Ovary (tissue), 9 donors: ENCODE results near the gene RSU1. TPM values are rescaled to one million over a fixed set of nuclear protein-coding genes. Genes with fewer than 3 reads are reported as not detected.

ENCODE experiments used
- DNase-seq, 5 donors: peaks; one replicate each; pipeline ENCODE4 v3.0.0-alpha.2; 2019 to 2020
- H3K27ac ChIP-seq, 2 donors: fragments of 200-600 bp; one replicate each; pipeline versions ENCODE4 v1.5.1 to v1.8.0; 2019 to 2022
- H3K27me3 ChIP-seq: fragments of 200-600 bp; one replicate; pipeline ENCODE4 v1.8.0; 2022
- H3K36me3 ChIP-seq: fragments of 200-600 bp; sonication (generic); one replicate; pipeline ENCODE4 v1.5.1; 2019
- H3K4me1 ChIP-seq: one replicate; pipeline ENCODE4 v1.8.1; 2013; ENCODE audit warnings: mild to moderate bottlenecking, moderate library complexity; ENCODE audit not compliant: insufficient read depth
- H3K4me3 ChIP-seq: fragments of 200-600 bp; sonication (generic); one replicate; pipeline ENCODE4 v1.5.1; 2017
- H3K9me3 ChIP-seq, 2 donors: fragments of 200-600 bp in 1 of 2; sonication (generic) in 1 of 2; one replicate each; pipeline versions ENCODE4 v1.5.1 to v1.8.1; 2013 to 2019; ENCODE audit warnings: mild to moderate bottlenecking in 1 of 2, moderate library complexity in 1 of 2
- EP300 ChIP-seq: sonication (generic); formaldehyde crosslinking; IDR thresholded peaks from one replicate; pipeline ENCODE4 v1.6.1; 2017; ENCODE audit warnings: antibody characterized with exemption
- POLR2A ChIP-seq: fragments of 450-650 bp; IDR thresholded peaks from one replicate; pipeline ENCODE4 v1.6.1; 2017; ENCODE audit warnings: antibody characterized with exemption, mild to moderate bottlenecking, moderate library complexity
- WGBS, 3 donors: extraction: QIAGEN DNeasy Blood & Tissue Kit in 1 of 3; methylation state at CpG; one replicate each; pipeline versions ENCODE4 v1.1.5 to v1.1.7; 2013 to 2017; 5-methylcytosine and 5-hydroxymethylcytosine counted together
- intact Hi-C, 4 donors: fragments of 100-400 bp; cut with DNase I; formaldehyde crosslinking; loops; one replicate each; pipeline versions ENCODE4 v1.11.0 to v1.15.1; 2022 to 2023
- polyA plus RNA-seq, 2 donors: library from polyadenylated mRNA; stranded (reverse); fragments of 200-250 nt in 1 of 2; fragments of 350-450 nt in 1 of 2; fragmentation: Illumina TruSeq in 1 of 2; extraction: RNeasy Lipid Tissue Mini Kit (QIAGEN cat#74804) in 1 of 2; gene quantifications; one replicate each; pipeline ENCODE4 v1.2.3, GENCODE V29; 2013 to 2014
- total RNA-seq, 7 donors: library from RNA; depleted of rRNA in 2 of 7; stranded (reverse); fragments of >200 nt in 2 of 7; fragmentation: NEBNext Ultra II Directional in 3 of 7; extraction: Animal tissue kit (Norgen Biotek cat#: 25700) in 3 of 7; gene quantifications; one replicate each; pipeline versions ENCODE4 v1.1.0 to v1.2.4, GENCODE V29; 2016 to 2023
- TF ChIP-seq, protein P1 (sequence below), 3 donors: fragments of 450-650 bp in 2 of 3; fragments of 200-600 bp in 1 of 3; IDR thresholded peaks; one replicate each; pipeline versions ENCODE4 v1.5.1 to v1.8.0; 2016 to 2022; ENCODE audit warnings: antibody characterized with exemption in 3 of 3, mild to moderate bottlenecking in 1 of 3
- donor health status: DM: no; HTN: no; CAD: no; lungs with moderate emphysema.
- donor health status: DM: no; HTN: no; CAD: no.
- donor health status: Bipolar disorder and iron deficiency.
- donor health status: DM: yes; HTN: yes; CAD: no.
- donor health status: DM: no; HTN: no; CAD: no.
- donor health status: DM: yes; HTN: yes; CAD: no.

The RSU1 gene
- total and polyA plus RNA-seq, 9 donors, result 30.1 to 184 (median 70.3) TPM

DNA sequence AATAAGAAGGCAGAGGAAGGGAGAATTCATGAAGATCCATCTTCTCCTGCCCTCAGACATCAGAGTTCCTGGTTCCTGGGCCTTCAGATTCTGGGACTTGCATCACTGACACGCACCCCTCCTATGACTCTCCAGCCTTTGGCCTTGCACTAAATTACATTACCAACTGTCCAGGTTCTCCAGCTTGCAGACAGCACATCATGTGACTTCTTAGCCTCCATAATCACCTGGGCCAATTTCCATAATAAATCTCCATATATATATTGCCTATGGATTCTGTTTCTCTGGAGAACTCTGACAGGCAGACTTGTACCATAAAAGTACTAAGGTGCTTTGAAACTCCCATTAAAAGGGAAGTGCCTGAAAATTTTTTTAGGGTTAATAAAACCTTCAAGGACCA, 23.2 kb downstream of the RSU1 start:
- Histone ChIP-seq H3K27me3 (no peaks in the 10 kb centered on the region), H3K9me3 (no peaks in the 10 kb centered on the region), H3K27ac (no peak overlapping the region), H3K4me3 (no peak overlapping the region), H3K4me1 (peaks cover 2% of the 10 kb centered on the region), H3K36me3 (no peaks in the 10 kb centered on the region)
- WGBS, 3 donors, result 96 to 100% (median 100%) methylated on average over 1 of the region's 1 CpG
- intact Hi-C loops, result no loop called here
- no peak for DNase-seq
- TF ChIP-seq, protein P1, sequence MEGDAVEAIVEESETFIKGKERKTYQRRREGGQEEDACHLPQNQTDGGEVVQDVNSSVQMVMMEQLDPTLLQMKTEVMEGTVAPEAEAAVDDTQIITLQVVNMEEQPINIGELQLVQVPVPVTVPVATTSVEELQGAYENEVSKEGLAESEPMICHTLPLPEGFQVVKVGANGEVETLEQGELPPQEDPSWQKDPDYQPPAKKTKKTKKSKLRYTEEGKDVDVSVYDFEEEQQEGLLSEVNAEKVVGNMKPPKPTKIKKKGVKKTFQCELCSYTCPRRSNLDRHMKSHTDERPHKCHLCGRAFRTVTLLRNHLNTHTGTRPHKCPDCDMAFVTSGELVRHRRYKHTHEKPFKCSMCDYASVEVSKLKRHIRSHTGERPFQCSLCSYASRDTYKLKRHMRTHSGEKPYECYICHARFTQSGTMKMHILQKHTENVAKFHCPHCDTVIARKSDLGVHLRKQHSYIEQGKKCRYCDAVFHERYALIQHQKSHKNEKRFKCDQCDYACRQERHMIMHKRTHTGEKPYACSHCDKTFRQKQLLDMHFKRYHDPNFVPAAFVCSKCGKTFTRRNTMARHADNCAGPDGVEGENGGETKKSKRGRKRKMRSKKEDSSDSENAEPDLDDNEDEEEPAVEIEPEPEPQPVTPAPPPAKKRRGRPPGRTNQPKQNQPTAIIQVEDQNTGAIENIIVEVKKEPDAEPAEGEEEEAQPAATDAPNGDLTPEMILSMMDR (IDR thresholded peaks at IDR 0.05), result no peak
- TF ChIP-seq POLR2A (no peak), EP300 (no peak)

DNA sequence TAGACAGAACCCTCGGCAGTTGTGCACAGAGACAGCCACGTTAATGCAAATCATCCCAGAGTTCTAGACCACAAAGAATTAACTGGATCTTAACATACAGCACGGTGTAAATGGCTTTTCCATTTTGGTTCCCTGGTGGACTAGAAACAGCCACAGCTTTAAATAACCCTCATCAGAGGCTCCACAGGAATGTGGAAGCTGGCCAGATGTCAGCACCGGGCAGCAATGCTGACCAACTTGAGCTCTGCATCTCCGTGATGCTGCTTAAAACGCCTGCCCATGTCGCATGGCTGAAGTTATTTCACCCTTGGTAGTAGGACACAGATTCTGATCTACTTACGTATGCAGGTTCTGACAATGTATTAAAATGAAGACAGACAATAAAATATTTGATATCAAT, 24.5 kb downstream of the RSU1 start:
- intact Hi-C loops, result no loop called here
- 52 to 62% (median 62%) methylated on average over 8 of the region's 8 CpGs for WGBS, 3 donors
- no peak for TF ChIP-seq POLR2A
- TF ChIP-seq EP300, result no peak
- TF ChIP-seq, protein P1 (IDR thresholded peaks at IDR 0.05), result no peak
- Histone ChIP-seq H3K27me3 (no peaks in the 10 kb centered on the region), H3K9me3 (no peaks in the 10 kb centered on the region), H3K36me3 (no peaks in the 10 kb centered on the region), H3K4me1 (peaks cover 2% of the 10 kb centered on the region), H3K27ac (no peak overlapping the region), H3K4me3 (no peak overlapping the region)
- DNase-seq, result no peak

DNA sequence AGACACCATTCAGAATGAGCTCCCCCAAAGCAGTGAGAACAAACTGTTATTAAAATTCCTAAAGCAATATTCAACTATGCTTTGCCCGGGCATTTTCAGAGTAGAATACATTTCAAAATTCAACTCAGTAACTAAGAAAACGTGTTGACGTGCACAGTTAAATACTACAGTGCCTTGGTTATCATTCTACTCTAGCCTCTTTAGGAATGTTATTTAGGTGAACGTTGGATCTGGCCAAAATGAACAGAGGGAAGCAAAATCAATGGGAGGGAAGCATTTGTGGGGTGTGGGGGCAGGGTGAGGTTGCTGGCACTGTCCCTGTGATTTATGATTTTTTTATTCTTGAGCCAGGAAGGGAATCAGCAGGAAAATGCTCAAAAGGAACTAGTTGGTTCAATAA, 27.5 kb downstream of the RSU1 start:
- Histone ChIP-seq H3K27ac (no peak overlapping the region), H3K9me3 (no peaks in the 10 kb centered on the region), H3K4me1 (peaks cover 2% of the 10 kb centered on the region), H3K4me3 (no peak overlapping the region), H3K27me3 (no peaks in the 10 kb centered on the region), H3K36me3 (no peaks in the 10 kb centered on the region)
- intact Hi-C loops, result no loop called here
- no peak for DNase-seq
- TF ChIP-seq POLR2A (no peak), EP300 (no peak)
- TF ChIP-seq, protein P1 (IDR thresholded peaks at IDR 0.05), result no peak
- 59 to 68% (median 61%) methylated on average over 4 of the region's 4 CpGs for WGBS, 3 donors

DNA sequence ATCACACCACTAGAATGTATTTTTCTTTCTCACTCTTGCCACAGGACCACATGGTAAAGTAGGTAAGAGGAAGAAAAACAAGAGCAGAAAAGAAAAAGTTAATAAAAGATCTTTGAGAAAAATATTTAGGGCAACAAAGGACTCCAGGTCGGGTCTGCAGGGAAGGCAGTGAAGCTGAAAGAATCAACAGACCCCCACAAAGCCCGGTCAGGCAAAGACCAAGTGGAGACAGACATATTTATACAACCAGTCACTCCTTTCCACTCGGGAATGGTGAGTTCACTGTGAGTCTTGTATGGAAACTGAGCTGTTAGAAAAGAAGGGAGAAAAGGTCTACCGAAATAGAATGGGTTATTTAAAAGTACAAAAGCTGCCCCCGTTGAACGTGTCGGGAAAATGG, 28.0 kb downstream of the RSU1 start:
- WGBS, 3 donors, result 69 to 70% (median 70%) methylated on average over 7 of the region's 7 CpGs
- Histone ChIP-seq H3K27me3 (no peaks in the 10 kb centered on the region), H3K4me3 (no peak overlapping the region), H3K9me3 (no peaks in the 10 kb centered on the region), H3K4me1 (peaks cover 2% of the 10 kb centered on the region), H3K27ac (no peak overlapping the region), H3K36me3 (no peaks in the 10 kb centered on the region)
- DNase-seq, result no peak
- TF ChIP-seq, protein P1 (IDR thresholded peaks at IDR 0.05), result no peak
- no peak for TF ChIP-seq POLR2A
- TF ChIP-seq EP300, result no peak
- intact Hi-C loops, result no loop called here

DNA sequence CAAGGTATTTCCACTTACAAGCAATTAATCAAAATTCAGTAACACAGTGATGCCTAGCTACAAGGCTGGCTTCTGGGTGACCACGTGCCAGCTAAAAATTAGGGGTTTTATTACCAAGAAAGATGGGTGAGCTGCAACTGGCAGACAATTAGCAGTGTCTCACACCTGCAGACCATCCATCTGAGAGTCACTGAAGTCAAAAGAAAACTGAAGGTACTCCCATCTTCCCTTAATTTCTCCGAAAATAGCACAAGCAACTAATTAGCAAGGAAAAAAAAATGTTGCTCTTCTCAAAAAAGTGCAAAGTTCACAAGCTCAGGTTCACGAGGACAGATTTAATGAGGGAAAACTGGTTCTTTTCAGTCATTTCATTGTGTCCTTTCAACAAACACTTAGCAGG, 28.4 kb downstream of the RSU1 start:
- TF ChIP-seq EP300 (no peak), POLR2A (no peak)
- TF ChIP-seq, protein P1 (IDR thresholded peaks at IDR 0.05), result no peak
- no peak for DNase-seq
- H3K4me3 ChIP-seq, result no peak overlapping the region
- H3K27ac ChIP-seq, result no peak overlapping the region
- 60 to 69% (median 67%) methylated on average over 3 of the region's 3 CpGs for WGBS, 3 donors
- H3K4me1 ChIP-seq, result peaks cover 2% of the 10 kb centered on the region
- no peaks in the 10 kb centered on the region for H3K27me3 ChIP-seq
- H3K9me3 ChIP-seq, result no peaks in the 10 kb centered on the region
- intact Hi-C loops, result no loop called here
- no peaks in the 10 kb centered on the region for H3K36me3 ChIP-seq
